GM23338 (cell line): Measurements from ENCODE around the gene SH2D5. TPM values are rescaled to one million over a fixed set of nuclear protein-coding genes. Genes with fewer than 3 reads are reported as not detected.

Experiments
- ATAC-seq: fragments of 200-7000 bp; cut with Tn5 transposase; 3 replicates; pipeline ENCODE4 v1.9.1; 2020
- DNase-seq: peaks from one replicate; pipeline ENCODE4 v3.0.0-alpha.2; 2015; ENCODE audit warnings: low spot score
- H2AFZ ChIP-seq: fragments of 200-600 bp; sonication (generic); 2 replicates; pipeline ENCODE4 v1.8.0; 2016; ENCODE audit warnings: antibody characterized with exemption, mild to moderate bottlenecking, moderate library complexity
- H3F3A ChIP-seq: fragments of 200-600 bp; sonication (generic); replicated peaks from 2 replicates; pipeline ENCODE4 v1.8.0; 2017; ENCODE audit warnings: antibody characterized with exemption, mixed run types, low read depth
- H3K27ac ChIP-seq: fragments of 200-600 bp; sonication (generic); 2 replicates; pipeline ENCODE4 v1.6.1; 2016; ENCODE audit warnings: low read depth
- H3K27me3 ChIP-seq: fragments of 200-600 bp; sonication (generic); 2 replicates; pipeline ENCODE4 v1.8.0; 2016; ENCODE audit warnings: mild to moderate bottlenecking, mixed run types, moderate library complexity; ENCODE audit not compliant: insufficient read depth
- H3K36me3 ChIP-seq: fragments of 200-600 bp; sonication (generic); 2 replicates; pipeline ENCODE4 v1.8.0; 2016; ENCODE audit warnings: mild to moderate bottlenecking; ENCODE audit not compliant: insufficient read depth
- H3K4me1 ChIP-seq: fragments of 200-600 bp; sonication (generic); 2 replicates; pipeline ENCODE4 v1.8.0; 2016; ENCODE audit warnings: mild to moderate bottlenecking, moderate library complexity; ENCODE audit not compliant: insufficient read depth
- H3K4me2 ChIP-seq: fragments of 200-600 bp; sonication (generic); 2 replicates; pipeline ENCODE4 v1.7.1; 2017; ENCODE audit warnings: mixed run types
- H3K4me3 ChIP-seq: fragments of 200-600 bp; sonication (generic); 2 replicates; pipeline ENCODE4 v1.6.1; 2016; ENCODE audit warnings: mixed run types
- H3K79me2 ChIP-seq: fragments of 200-600 bp; sonication (generic); replicated peaks from 2 replicates; pipeline ENCODE4 v1.8.0; 2017; ENCODE audit warnings: mild to moderate bottlenecking; ENCODE audit not compliant: insufficient read depth
- H3K9me2 ChIP-seq: fragments of 200-600 bp; sonication (generic); 2 replicates; pipeline ENCODE4 v1.8.0; 2017; ENCODE audit not compliant: insufficient read depth
- H4K20me1 ChIP-seq: fragments of 200-600 bp; sonication (generic); replicated peaks from 2 replicates; pipeline ENCODE4 v1.8.0; 2017; ENCODE audit warnings: mild to moderate bottlenecking; ENCODE audit not compliant: insufficient read depth
- H3K27ac Mint-ChIP-seq: 2 replicates; pipeline ENCODE4 v1.8.0; 2020; ENCODE audit warnings: inconsistent platforms, mild to moderate bottlenecking, moderate library complexity, mixed read lengths
- H3K27me3 Mint-ChIP-seq: 3 replicates; pipeline ENCODE4 v1.8.0; 2022; ENCODE audit warnings: low read depth, mild to moderate bottlenecking, moderate library complexity, mixed read lengths, inconsistent platforms; ENCODE audit not compliant: insufficient read depth, poor library complexity
- H3K36me3 Mint-ChIP-seq: 3 replicates; pipeline ENCODE4 v1.8.0; 2021; ENCODE audit warnings: low read depth, mild to moderate bottlenecking, inconsistent platforms, moderate library complexity, mixed read lengths
- H3K4me1 Mint-ChIP-seq: 3 replicates; pipeline ENCODE4 v1.8.0; 2020; ENCODE audit warnings: mild to moderate bottlenecking, inconsistent platforms, mixed read lengths
- H3K4me3 Mint-ChIP-seq: 3 replicates; pipeline ENCODE4 v1.8.0; 2021; ENCODE audit warnings: moderate library complexity, mild to moderate bottlenecking, inconsistent platforms, mixed read lengths
- H3K9me3 Mint-ChIP-seq: 3 replicates; pipeline ENCODE4 v1.8.0; 2020; ENCODE audit warnings: moderate library complexity, mild to moderate bottlenecking, inconsistent platforms, mixed read lengths
- CREB1 ChIP-seq: fragments of 250-450 bp; sonication (Bioruptor Pico); IDR thresholded peaks from 2 replicates; pipeline ENCODE4 v1.5.0; 2020; ENCODE audit warnings: low read depth, mild to moderate bottlenecking, moderate library complexity
- EZH2 ChIP-seq: fragments of 200-600 bp; sonication (generic); IDR thresholded peaks from one replicate; pipeline ENCODE4 v1.8.0; 2017; ENCODE audit warnings: antibody characterized with exemption, mild to moderate bottlenecking, low read depth; ENCODE audit not compliant: unreplicated experiment
- EZH2phosphoT487 ChIP-seq: fragments of 200-600 bp; sonication (generic); IDR thresholded peaks from one replicate; pipeline ENCODE4 v1.8.1; 2018; ENCODE audit warnings: antibody characterized with exemption; ENCODE audit not compliant: unreplicated experiment
- JUNB ChIP-seq: IDR thresholded peaks from one replicate; pipeline ENCODE4 v1.6.1; 2016; ENCODE audit warnings: antibody characterized with exemption; ENCODE audit not compliant: unreplicated experiment
- NANOG ChIP-seq: IDR thresholded peaks from 2 replicates; pipeline ENCODE4 v1.6.1; 2016; ENCODE audit warnings: antibody characterized with exemption, borderline replicate concordance
- POLR2AphosphoS5 ChIP-seq: IDR thresholded peaks from 2 replicates; pipeline ENCODE4 v1.6.1; 2016; ENCODE audit warnings: antibody characterized with exemption, low read depth
- STAT1 ChIP-seq: IDR thresholded peaks from one replicate; pipeline ENCODE4 v1.6.1; 2016; ENCODE audit warnings: antibody characterized with exemption; ENCODE audit not compliant: unreplicated experiment
- ZNF114 ChIP-seq: fragments of 250-450 bp; sonication (Bioruptor Pico); IDR thresholded peaks from 2 replicates; pipeline ENCODE4 v1.5.0; 2020; ENCODE audit warnings: mild to moderate bottlenecking, moderate library complexity
- ZNF331 ChIP-seq: fragments of 250-450 bp; sonication (Bioruptor Pico); IDR thresholded peaks from 2 replicates; pipeline ENCODE4 v1.5.0; 2020; ENCODE audit warnings: low read depth, mild to moderate bottlenecking, moderate library complexity
- polyA plus RNA-seq: library from polyadenylated mRNA; unstranded; fragments of >200 nt; fragmentation: Nextera tagmentation; extraction: Ambion mirVana; gene quantifications from 2 replicates; pipeline ENCODE4 v1.2.1, GENCODE V29; 2016
- total RNA-seq: library from RNA; depleted of rRNA; stranded (reverse); fragments of >200 nt; shearing (Covaris generic); gene quantifications from 2 replicates; pipeline ENCODE4 v1.2.3, GENCODE V29; 2014
- TF ChIP-seq, protein P1 (sequence below): IDR thresholded peaks from 2 replicates; pipeline ENCODE4 v1.6.1; 2016; ENCODE audit warnings: antibody characterized with exemption
- TF ChIP-seq, protein P2 (sequence below): IDR thresholded peaks from one replicate; pipeline ENCODE4 v1.6.1; 2018; ENCODE audit warnings: antibody characterized with exemption; ENCODE audit not compliant: unreplicated experiment
- TF ChIP-seq, protein P3 (sequence below), 2 experiments: fragments of 200-600 bp in 1 of 2; sonication (generic) in 1 of 2; conservative IDR thresholded peaks; 2 replicates each; pipeline versions ENCODE4 v1.5.1 to v1.6.1; 2016 to 2017; ENCODE audit warnings: antibody characterized with exemption in 2 of 2, low read depth in 2 of 2, mild to moderate bottlenecking in 2 of 2, moderate library complexity in 1 of 2
- TF ChIP-seq, protein P4 (sequence below): fragments of 250-450 bp; sonication (Bioruptor Pico); IDR thresholded peaks from 2 replicates; pipeline ENCODE4 v1.5.0; 2020; ENCODE audit warnings: mild to moderate bottlenecking, moderate library complexity

SH2D5 gene
- total and polyA plus RNA-seq, 2 experiments from 2014 or later: 5.0 to 24.8 TPM

GRCh38 chr1:20720631-20721091, 11.8 kb downstream of the SH2D5 start:
- Mint-ChIP-seq H3K9me3 (0 out of 3 replicates have a peak, but pooled peaks cover 4% of the 10 kb centered on the region), H3K4me1 (peaks cover 16% of the 10 kb centered on the region), H3K27ac (no peak overlapping the region), H3K4me3 (no peak overlapping the region), H3K27me3 (peaks cover 13% of the 10 kb centered on the region), H3K36me3 (no peaks in the 10 kb centered on the region; the same call in 2 of the 3 replicates)
- Histone ChIP-seq H3K9me2 (no peaks in the 10 kb centered on the region), H4K20me1 (no peaks in the 10 kb centered on the region), H3K4me3 (no peak overlapping the region), H3K4me2 (no peak overlapping the region), H3K36me3 (no peaks in the 10 kb centered on the region), H3K27me3 (peaks cover 17% of the 10 kb centered on the region; the same call in 1 of the 2 replicates), H2AFZ (no peak overlapping the region), H3K79me2 (0 out of 2 replicates have a peak, but pooled peaks cover 3% of the 10 kb centered on the region), H3K4me1 (peaks cover 11% of the 10 kb centered on the region), H3F3A (0 out of 2 replicates have a peak, but pooled peaks cover 8% of the 10 kb centered on the region), H3K27ac (no peak overlapping the region)
- TF ChIP-seq, protein P1, sequence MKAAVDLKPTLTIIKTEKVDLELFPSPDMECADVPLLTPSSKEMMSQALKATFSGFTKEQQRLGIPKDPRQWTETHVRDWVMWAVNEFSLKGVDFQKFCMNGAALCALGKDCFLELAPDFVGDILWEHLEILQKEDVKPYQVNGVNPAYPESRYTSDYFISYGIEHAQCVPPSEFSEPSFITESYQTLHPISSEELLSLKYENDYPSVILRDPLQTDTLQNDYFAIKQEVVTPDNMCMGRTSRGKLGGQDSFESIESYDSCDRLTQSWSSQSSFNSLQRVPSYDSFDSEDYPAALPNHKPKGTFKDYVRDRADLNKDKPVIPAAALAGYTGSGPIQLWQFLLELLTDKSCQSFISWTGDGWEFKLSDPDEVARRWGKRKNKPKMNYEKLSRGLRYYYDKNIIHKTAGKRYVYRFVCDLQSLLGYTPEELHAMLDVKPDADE: no peak
- TF ChIP-seq ZNF114: no peak
- TF ChIP-seq, protein P2, sequence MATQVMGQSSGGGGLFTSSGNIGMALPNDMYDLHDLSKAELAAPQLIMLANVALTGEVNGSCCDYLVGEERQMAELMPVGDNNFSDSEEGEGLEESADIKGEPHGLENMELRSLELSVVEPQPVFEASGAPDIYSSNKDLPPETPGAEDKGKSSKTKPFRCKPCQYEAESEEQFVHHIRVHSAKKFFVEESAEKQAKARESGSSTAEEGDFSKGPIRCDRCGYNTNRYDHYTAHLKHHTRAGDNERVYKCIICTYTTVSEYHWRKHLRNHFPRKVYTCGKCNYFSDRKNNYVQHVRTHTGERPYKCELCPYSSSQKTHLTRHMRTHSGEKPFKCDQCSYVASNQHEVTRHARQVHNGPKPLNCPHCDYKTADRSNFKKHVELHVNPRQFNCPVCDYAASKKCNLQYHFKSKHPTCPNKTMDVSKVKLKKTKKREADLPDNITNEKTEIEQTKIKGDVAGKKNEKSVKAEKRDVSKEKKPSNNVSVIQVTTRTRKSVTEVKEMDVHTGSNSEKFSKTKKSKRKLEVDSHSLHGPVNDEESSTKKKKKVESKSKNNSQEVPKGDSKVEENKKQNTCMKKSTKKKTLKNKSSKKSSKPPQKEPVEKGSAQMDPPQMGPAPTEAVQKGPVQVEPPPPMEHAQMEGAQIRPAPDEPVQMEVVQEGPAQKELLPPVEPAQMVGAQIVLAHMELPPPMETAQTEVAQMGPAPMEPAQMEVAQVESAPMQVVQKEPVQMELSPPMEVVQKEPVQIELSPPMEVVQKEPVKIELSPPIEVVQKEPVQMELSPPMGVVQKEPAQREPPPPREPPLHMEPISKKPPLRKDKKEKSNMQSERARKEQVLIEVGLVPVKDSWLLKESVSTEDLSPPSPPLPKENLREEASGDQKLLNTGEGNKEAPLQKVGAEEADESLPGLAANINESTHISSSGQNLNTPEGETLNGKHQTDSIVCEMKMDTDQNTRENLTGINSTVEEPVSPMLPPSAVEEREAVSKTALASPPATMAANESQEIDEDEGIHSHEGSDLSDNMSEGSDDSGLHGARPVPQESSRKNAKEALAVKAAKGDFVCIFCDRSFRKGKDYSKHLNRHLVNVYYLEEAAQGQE: no peak
- TF ChIP-seq CREB1 (CRISPR knock-in tag): no peak
- TF ChIP-seq JUNB: no peak
- no peak for TF ChIP-seq EZH2
- no peak for TF ChIP-seq STAT1
- TF ChIP-seq EZH2phosphoT487: no peak
- TF ChIP-seq POLR2AphosphoS5: no peak
- TF ChIP-seq, protein P3, sequence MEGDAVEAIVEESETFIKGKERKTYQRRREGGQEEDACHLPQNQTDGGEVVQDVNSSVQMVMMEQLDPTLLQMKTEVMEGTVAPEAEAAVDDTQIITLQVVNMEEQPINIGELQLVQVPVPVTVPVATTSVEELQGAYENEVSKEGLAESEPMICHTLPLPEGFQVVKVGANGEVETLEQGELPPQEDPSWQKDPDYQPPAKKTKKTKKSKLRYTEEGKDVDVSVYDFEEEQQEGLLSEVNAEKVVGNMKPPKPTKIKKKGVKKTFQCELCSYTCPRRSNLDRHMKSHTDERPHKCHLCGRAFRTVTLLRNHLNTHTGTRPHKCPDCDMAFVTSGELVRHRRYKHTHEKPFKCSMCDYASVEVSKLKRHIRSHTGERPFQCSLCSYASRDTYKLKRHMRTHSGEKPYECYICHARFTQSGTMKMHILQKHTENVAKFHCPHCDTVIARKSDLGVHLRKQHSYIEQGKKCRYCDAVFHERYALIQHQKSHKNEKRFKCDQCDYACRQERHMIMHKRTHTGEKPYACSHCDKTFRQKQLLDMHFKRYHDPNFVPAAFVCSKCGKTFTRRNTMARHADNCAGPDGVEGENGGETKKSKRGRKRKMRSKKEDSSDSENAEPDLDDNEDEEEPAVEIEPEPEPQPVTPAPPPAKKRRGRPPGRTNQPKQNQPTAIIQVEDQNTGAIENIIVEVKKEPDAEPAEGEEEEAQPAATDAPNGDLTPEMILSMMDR (conservative IDR thresholded peaks at IDR 0.05; ENCODE audit: low read depth in 2 of 2): no peak
- no peak for TF ChIP-seq NANOG
- TF ChIP-seq, protein P4, sequence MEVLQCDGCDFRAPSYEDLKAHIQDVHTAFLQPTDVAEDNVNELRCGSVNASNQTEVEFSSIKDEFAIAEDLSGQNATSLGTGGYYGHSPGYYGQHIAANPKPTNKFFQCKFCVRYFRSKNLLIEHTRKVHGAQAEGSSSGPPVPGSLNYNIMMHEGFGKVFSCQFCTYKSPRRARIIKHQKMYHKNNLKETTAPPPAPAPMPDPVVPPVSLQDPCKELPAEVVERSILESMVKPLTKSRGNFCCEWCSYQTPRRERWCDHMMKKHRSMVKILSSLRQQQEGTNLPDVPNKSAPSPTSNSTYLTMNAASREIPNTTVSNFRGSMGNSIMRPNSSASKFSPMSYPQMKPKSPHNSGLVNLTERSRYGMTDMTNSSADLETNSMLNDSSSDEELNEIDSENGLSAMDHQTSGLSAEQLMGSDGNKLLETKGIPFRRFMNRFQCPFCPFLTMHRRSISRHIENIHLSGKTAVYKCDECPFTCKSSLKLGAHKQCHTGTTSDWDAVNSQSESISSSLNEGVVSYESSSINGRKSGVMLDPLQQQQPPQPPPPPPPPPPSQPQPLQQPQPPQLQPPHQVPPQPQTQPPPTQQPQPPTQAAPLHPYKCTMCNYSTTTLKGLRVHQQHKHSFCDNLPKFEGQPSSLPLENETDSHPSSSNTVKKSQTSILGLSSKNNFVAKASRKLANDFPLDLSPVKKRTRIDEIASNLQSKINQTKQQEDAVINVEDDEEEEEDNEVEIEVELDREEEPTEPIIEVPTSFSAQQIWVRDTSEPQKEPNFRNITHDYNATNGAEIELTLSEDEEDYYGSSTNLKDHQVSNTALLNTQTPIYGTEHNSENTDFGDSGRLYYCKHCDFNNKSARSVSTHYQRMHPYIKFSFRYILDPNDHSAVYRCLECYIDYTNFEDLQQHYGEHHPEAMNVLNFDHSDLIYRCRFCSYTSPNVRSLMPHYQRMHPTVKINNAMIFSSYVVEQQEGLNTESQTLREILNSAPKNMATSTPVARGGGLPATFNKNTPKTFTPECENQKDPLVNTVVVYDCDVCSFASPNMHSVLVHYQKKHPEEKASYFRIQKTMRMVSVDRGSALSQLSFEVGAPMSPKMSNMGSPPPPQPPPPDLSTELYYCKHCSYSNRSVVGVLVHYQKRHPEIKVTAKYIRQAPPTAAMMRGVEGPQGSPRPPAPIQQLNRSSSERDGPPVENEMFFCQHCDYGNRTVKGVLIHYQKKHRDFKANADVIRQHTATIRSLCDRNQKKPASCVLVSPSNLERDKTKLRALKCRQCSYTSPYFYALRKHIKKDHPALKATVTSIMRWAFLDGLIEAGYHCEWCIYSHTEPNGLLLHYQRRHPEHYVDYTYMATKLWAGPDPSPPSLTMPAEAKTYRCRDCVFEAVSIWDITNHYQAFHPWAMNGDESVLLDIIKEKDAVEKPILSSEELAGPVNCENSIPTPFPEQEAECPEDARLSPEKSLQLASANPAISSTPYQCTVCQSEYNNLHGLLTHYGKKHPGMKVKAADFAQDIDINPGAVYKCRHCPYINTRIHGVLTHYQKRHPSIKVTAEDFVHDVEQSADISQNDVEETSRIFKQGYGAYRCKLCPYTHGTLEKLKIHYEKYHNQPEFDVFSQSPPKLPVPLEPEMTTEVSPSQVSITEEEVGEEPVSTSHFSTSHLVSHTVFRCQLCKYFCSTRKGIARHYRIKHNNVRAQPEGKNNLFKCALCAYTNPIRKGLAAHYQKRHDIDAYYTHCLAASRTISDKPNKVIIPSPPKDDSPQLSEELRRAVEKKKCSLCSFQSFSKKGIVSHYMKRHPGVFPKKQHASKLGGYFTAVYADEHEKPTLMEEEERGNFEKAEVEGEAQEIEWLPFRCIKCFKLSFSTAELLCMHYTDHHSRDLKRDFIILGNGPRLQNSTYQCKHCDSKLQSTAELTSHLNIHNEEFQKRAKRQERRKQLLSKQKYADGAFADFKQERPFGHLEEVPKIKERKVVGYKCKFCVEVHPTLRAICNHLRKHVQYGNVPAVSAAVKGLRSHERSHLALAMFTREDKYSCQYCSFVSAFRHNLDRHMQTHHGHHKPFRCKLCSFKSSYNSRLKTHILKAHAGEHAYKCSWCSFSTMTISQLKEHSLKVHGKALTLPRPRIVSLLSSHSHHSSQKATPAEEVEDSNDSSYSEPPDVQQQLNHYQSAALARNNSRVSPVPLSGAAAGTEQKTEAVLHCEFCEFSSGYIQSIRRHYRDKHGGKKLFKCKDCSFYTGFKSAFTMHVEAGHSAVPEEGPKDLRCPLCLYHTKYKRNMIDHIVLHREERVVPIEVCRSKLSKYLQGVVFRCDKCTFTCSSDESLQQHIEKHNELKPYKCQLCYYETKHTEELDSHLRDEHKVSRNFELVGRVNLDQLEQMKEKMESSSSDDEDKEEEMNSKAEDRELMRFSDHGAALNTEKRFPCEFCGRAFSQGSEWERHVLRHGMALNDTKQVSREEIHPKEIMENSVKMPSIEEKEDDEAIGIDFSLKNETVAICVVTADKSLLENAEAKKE (CRISPR knock-in tag): no peak
- no peak for TF ChIP-seq ZNF331 (CRISPR knock-in tag)
- DNase-seq (no peak), ATAC-seq (no peak)
